Measurements from ENCODE around the gene NPAS4.
"Not testable (repeated sequence)": the region's sequence is repeated elsewhere in the genome, so short reads cannot be mapped to it uniquely, and the experiment has no call there.

NPAS4 gene

GRCh38 chr11:66457826-66458225 lies 37.0 kb downstream of the NPAS4 start:
- no peak for DNase-seq

- no peak for DNase-seq
Observed at GRCh38 chr11:66459138-66459778, 38.4 kb downstream of the NPAS4 start.

- DNase-seq, result no peak
Observed at GRCh38 chr11:66462010-66462409, 41.2 kb downstream of the NPAS4 start.

- no peak for DNase-seq
Observed at GRCh38 chr11:66462911-66463310, 42.1 kb downstream of the NPAS4 start.

- not testable (repeated sequence) for DNase-seq
Observed at GRCh38 chr11:66464116-66464515, 43.3 kb downstream of the NPAS4 start.

- no peak for DNase-seq
Observed at GRCh38 chr11:66464916-66465315, 44.1 kb downstream of the NPAS4 start.

GRCh38 chr11:66465373-66466224 lies 44.8 kb downstream of the NPAS4 start:
- DNase-seq, result no peak

GRCh38 chr11:66466225-66467033 lies 45.6 kb downstream of the NPAS4 start, which contains the start of gene PELI3:
Gene PELI3 (plus strand): TSS chr11:66466905. CDS start chr11:66468129, 1,224 bp downstream.
- peak; percentile 82 for DNase-seq

- DNase-seq, result no peak
Observed at GRCh38 chr11:66467034-66467659, 46.3 kb downstream of the NPAS4 start.

GRCh38 chr11:66467756-66468155 lies 46.9 kb downstream of the NPAS4 start:
- peak; percentile 32 for DNase-seq

GRCh38 chr11:66468691-66469090 lies 47.9 kb downstream of the NPAS4 start:
- DNase-seq, result no peak

- DNase-seq, result no peak
Observed at GRCh38 chr11:66469441-66469840, 48.6 kb downstream of the NPAS4 start.

- no peak for DNase-seq
Observed at GRCh38 chr11:66470015-66470414, 49.2 kb downstream of the NPAS4 start.

GRCh38 chr11:66471142-66471541 lies 50.3 kb downstream of the NPAS4 start:
- no peak for DNase-seq

GRCh38 chr11:66472054-66472453 lies 51.2 kb downstream of the NPAS4 start:
- no peak for DNase-seq

- no peak for DNase-seq
Observed at GRCh38 chr11:66473167-66473566, 52.3 kb downstream of the NPAS4 start.

GRCh38 chr11:66473608-66474515 lies 53.0 kb downstream of the NPAS4 start:
- DNase-seq, result no peak

- DNase-seq, result no peak
Observed at GRCh38 chr11:66475349-66476172, 54.7 kb downstream of the NPAS4 start.

Data from DMS79 treated with DMSO at 0.1 percent for 48 hours (cell line).